Measurements from ENCODE around the gene TBX1.

The TBX1 gene

DNA sequence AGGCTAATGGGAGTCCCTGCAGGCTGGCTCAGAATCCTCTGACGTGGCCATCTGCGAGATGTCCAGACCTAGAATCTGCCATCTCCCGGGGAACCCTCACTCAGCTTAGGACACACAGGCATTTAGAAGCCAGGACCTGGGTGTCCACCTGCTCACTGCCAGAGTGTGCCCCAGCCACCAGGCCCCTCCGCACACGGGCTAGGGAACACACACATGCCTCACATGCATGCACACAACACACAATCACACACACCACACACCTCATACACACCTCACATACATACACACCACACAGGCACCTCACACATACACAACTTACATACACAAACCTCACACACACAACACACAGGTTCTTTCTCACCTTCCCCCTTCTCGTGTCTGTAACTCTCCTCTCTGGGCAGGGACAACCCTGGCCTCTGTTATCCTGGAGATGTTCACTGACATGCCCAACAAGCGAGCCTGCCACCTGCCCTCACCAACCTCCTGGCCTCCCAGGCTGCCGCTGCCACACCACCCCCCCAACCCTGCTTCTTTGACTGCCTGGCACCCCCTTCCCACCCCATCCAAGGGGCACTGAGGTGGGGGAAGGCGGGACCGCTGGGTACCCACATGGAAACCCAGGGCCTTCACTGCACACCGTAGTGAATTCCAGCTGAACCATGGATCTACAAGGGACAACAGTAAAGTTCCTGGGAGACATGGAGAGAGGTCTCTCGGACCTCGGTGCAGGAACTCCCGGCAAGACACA lies 56.0 kb downstream of the TBX1 start:
- no peak for DNase-seq
